Adipose tissue (tissue), 3 donors: ENCODE data around the gene HMX2. TPM values are rescaled to one million over a fixed set of nuclear protein-coding genes. Genes with fewer than 3 reads are reported as not detected.
"Not testable (repeated sequence)": the region's sequence is repeated elsewhere in the genome, so short reads cannot be mapped to it uniquely, and the experiment has no call there.

ENCODE experiments used
- H3K27ac ChIP-seq: one replicate; pipeline ENCODE4 v1.5.1; 2013; ENCODE audit warnings: low read depth, low read length
- WGBS, 3 donors: extraction: QIAGEN DNeasy Blood & Tissue Kit; methylation state at CpG; one replicate each; pipeline ENCODE4 v1.1.7; 2013; 5-methylcytosine and 5-hydroxymethylcytosine counted together
- polyA plus RNA-seq, 3 donors: library from polyadenylated mRNA; stranded (reverse); fragments of 200-250 nt; gene quantifications; one replicate each; pipeline ENCODE4 v1.2.3, GENCODE V29; 2013
- donor health status: healthy with polysubstance abuse.
- donor health status: Bipolar disorder and iron deficiency.
- donor health status: healthy.

HMX2 gene
- polyA plus RNA-seq, 3 donors: 0.03 TPM; not detected in 2

- H3K27ac ChIP-seq: no peak overlapping the region
- 94 to 98% (median 95%) methylated on average over 4 of the region's 4 CpGs for WGBS, 3 donors
Measured at GRCh38 chr10:123170961-123171360, 23.0 kb downstream of the HMX2 start.

- not testable (repeated sequence) for H3K27ac ChIP-seq
- 92 to 97% (median 96%) methylated on average over 10 of the region's 10 CpGs for WGBS, 3 donors
Measured at GRCh38 chr10:123171616-123172015, 23.7 kb downstream of the HMX2 start.

- no peak overlapping the region for H3K27ac ChIP-seq
- WGBS, 3 donors: 73 to 80% (median 78%) methylated on average over 9 of the region's 9 CpGs
Measured at GRCh38 chr10:123175389-123176387, 27.8 kb downstream of the HMX2 start.

DNA sequence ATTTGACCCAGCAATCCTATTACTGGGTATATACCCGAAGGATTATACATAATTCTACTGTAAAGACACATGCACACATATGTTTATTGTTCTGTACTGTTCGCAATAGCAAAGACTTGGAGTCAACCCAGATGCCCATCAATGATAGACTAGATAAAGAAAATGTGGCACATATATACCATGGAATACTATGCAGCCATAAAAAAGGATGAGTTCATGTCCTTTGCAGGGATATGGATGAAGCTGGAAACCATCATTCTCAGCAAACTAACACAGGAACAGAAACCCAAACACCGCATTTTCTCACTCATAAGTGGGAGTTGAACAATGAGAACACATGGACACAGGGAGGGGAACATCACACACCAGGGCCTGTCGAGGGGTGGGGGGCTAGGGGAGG, 30.5 kb downstream of the HMX2 start:
- 93 to 98% (median 98%) methylated on average over 4 of the region's 4 CpGs for WGBS, 3 donors
- not testable (repeated sequence) for H3K27ac ChIP-seq

DNA sequence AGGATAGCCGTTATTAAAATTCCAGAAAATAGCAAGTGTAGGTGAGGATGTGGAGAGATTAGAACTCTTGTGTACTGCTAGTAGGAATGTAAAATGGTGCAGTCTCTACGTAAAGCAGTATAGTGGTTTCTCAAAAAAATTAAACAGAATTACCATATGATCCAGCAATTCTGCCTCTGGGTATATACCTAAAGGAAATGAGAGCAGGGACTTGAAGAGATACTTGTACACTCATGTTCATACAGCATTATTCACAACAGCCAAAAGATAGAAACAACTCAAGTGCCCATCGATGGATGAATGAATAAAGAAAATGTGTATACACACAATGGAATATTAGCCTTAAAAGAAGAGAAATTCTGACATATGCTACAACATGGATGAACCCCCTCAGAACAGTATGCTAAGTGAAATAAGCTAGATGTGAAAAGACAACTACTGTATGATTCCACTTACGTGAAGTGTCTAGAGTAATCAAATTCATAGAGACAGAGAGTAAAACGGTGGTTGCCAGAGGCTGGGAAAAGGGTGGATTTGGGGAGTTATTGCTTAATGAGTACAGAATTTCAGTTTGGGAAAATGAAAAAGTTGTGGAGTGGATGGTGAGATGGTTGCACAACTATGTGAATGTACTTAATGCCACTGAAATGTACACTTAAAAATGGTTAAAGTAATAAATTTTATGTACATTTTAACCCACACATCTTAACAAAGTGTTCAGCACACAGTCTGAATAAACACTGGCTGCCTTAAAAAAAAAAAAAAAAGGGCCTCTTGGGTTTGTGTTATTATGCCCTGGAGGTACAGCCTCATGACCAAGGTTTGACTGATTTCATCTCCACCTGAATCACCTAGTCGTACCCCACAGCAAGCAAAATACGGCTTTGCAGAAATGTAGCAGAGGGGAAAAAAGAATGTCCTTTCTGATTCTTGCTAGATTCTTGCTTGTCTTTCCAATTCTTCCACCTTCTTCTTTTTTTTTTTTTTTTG, 32.5 kb downstream of the HMX2 start:
- WGBS, 3 donors: 91 to 95% (median 94%) methylated on average over 7 of the region's 7 CpGs

DNA sequence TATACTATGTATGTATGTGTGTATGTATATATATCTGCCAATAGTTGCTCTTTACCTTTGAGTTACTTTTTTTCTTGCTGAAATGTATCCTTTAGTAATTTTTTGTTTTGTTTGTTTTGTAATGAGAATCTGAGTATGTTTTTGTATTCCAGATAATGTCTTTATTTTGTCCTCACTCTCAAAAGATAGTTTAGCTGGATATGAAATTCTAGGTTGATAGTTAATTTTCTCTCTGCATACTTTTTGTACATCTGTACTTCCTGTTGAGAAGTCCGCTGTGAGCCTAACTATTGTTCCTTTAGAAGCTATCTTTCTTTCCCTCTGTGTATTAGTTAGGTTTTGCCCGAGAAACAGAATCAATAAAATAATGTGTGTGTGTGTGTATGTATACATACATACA, 35.8 kb downstream of the HMX2 start:
- 92 to 97% (median 97%) methylated on average over 2 of the region's 2 CpGs for WGBS, 3 donors
- H3K27ac ChIP-seq: no peak overlapping the region

More for the DNA sequence above, 32.5 kb downstream of the HMX2 start:
- no peak overlapping the region for H3K27ac ChIP-seq

DNA sequence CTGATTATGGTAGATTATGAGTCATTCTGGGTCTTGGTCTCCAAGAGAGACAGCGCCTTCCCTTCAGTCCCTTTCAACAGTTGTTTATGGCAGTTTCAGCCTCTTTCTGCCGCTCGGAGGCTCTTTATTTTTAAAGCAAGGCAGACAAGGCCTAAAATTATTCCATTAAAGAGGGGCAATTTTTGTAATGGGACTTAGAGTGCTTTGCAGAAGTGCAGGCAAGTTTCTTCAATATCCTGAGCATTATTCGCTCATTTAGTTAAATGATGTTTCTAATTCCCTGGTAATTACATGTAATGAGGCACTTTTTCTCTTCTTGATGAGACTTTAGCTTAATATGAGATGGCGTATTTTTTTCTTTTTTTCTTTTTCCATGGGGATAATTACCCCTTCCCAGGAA, 39.8 kb downstream of the HMX2 start:
- 94 to 96% (median 95%) methylated on average over 5 of the region's 5 CpGs for WGBS, 3 donors
- no peak overlapping the region for H3K27ac ChIP-seq

- H3K27ac ChIP-seq: no peak overlapping the region
- WGBS, 3 donors: 87 to 92% (median 91%) methylated on average over 8 of the region's 8 CpGs
Measured at GRCh38 chr10:123191886-123192285, 44.0 kb downstream of the HMX2 start.

DNA sequence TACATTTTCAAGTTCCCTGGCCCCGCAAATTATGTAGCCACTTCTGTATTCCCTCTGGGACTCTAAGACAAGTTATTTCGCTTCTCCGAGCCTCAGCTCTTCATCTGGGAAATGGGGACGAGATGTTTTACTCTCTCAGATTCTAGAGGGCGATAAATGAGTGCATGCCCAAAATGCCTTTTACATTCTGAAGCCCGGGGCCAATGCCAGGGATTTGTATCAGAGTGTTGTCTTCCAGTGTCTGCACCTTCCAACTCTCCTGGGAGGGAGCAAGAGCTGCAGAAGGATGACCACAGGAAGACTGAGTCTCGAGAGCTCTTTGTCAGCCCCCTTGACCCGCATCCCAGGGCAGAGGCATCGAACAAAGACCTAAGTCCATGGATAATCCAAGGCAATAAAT, 46.1 kb downstream of the HMX2 start:
- 94 to 95% (median 94%) methylated on average over 9 of the region's 9 CpGs for WGBS, 3 donors
- no peak overlapping the region for H3K27ac ChIP-seq

Other genes with a start within 250 kb of the HMX2 start
- not detected for gene FAM24A, start 237.5 kb upstream of the HMX2 start, polyA plus RNA-seq
- gene C10orf88, start 193.9 kb upstream of the HMX2 start, polyA plus RNA-seq: 1 to 10 TPM; 2.4 to 5.6 (median 3.0) TPM
- 1 to 10 TPM; 1.7 to 5.1 (median 1.8) TPM for gene PSTK, start 167.7 kb upstream of the HMX2 start, polyA plus RNA-seq
- 1 to 10 TPM; 4.3 to 8.3 (median 7.6) TPM for gene IKZF5, start 139.3 kb upstream of the HMX2 start, polyA plus RNA-seq
- 1 to 10 TPM; 4.5 to 9.6 (median 8.1) TPM for gene ACADSB, start 139.1 kb upstream of the HMX2 start, polyA plus RNA-seq
- under 1 TPM in 1 of 3 donors, not detected in 2; 0.67 TPM for gene HMX3, start 12.2 kb upstream of the HMX2 start, polyA plus RNA-seq
- gene BUB3, start 6.3 kb downstream of the HMX2 start, polyA plus RNA-seq: 10 to 100 TPM; 27.0 to 50.0 (median 36.4) TPM